HCEC 1CT (cell line): ENCODE results near the gene TRIM40.
A peak's percentile ranks its signal among the peaks of the same experiment; 100 is the strongest.

Experiments
- DNase-seq: peaks from one replicate; pipeline ENCODE4 v3.0.0-alpha.2; 2017

Gene TRIM40

DNA sequence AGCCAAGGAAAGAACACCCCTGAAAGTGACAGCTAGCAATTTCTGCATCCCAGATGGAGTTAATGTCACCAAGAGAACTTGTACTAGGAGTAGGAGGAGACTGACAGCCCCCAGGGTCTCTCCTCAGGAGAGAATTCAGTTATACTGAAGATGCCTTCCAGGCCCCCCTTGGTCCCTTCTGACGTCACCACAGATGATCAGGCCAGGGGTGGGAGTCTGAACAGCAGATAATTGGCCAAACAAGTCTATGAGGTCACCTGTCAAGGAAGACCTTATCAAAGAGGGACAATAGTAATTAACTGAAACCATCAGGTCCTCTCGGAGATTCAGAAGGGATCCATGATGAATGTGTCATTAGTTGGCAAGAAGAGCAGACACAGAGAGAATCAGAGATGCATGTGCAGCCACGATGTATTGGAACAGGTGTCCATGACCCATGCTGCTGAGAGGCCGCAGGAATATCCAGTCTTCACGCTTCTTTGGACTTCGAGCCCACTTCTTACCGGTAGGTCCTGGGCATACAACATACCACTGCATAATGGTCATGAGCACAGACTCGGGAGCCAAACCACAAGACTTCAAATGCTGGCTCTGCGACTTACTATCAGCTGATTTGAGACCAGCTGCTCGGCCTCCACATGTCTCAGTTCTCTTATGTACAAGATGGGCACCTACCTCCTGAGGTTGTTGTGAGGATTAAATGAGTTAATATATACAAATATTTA lies 14.9 kb downstream of the TRIM40 start:
- peak; percentile 6 for DNase-seq

DNA sequence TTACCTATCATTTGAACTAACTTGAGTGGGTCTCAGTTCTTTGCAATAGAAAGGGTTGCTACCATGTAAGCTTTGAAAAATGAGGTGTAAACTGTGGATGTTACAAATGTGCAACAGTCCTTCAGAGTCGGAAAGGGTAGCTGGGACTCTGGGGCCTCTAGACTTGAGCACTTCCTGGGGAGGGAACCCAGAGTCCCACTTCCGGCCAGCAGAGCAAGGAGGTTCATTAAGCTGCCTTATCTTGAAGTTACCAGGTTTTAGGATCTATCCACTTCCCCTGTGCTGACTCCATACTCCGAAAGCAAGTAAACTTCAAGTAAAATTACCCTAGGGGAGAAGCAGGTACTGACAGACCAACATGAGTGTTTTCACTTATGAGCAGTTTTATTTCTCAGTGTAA lies 15.6 kb downstream of the TRIM40 start:
- no peak for DNase-seq

DNA sequence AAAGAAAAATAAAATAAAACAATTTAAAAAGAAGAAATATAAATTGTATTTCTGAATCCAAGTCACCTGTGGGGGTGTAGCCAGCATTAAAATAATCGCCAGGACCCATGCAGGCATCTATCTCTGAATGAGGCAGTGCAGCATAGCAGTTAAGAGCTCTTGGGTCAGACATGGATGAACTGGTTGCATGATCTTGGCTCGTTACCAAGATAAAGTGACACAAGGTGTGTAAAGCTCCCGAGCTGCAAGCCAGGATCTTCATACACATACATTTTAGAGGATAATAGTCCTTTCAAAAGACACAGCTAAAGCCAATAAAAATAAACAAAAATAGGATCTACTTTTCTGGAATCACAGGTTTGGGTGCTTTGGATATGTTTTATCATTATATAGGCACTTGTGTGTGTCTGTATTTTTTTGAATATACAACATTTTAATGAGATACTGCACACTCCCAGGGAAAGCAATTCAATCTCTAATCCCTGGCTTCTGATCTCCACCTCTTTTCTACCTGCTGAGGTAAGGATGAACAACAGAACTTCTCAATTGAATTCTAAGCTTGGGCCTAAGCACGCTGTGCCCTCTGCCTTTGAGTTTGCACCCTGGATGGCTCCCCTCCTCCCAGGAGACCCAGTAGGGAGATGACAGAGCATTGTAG lies 16.2 kb downstream of the TRIM40 start:
- DNase-seq, result no peak

DNA sequence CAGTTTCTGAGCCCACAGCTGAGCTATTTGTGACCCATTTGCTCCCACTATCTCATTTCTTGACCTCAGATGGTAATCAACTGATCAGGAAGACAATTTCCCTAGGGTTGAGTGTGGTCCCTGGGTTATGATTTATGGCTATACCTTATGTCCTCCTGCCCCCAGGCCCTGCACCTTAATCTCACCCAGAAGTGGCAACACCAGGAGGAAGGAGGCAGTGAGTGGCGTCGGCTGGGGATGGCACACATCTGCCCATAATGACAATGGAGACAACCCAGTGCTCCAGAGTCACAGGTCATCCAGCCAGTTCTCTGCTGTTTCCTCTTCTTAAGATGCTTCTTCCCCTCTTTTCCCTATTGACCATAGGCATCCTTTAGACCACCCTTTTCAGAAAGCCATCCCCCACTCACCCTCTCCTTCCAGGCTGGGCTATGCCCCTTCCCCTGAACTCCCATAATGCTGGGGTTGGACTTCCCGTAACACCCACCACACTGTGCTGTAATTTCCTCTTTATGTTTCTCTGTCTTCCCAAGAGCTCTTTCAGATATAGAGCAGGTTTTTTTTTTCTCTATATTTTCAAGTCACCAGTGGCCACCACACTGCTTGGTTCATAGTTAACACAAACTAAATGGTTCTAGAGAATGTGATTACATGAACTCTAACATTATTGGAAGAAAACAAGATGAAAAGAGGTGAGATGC lies 17.1 kb downstream of the TRIM40 start:
- no peak for DNase-seq

DNA sequence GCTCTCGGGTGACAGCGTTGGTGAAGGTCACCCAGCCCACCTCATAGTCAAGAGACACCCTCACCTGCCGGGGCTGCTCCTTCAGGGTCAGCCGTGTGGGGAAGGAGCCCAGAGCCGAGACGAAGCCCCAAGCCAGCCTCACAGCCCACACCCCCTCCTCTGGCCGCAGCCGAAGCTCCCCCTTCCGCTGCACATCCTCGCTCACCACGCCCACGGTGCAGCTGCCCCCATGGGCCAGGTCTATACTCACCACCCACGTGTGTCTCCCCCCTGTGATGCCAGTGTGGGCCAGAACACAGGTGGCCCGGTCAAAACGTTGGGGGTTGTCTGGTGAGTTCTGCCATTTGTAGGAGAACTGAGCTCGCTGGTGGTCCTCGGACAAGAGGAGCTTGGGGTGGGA lies 18.1 kb downstream of the TRIM40 start:
- no peak for DNase-seq

DNA sequence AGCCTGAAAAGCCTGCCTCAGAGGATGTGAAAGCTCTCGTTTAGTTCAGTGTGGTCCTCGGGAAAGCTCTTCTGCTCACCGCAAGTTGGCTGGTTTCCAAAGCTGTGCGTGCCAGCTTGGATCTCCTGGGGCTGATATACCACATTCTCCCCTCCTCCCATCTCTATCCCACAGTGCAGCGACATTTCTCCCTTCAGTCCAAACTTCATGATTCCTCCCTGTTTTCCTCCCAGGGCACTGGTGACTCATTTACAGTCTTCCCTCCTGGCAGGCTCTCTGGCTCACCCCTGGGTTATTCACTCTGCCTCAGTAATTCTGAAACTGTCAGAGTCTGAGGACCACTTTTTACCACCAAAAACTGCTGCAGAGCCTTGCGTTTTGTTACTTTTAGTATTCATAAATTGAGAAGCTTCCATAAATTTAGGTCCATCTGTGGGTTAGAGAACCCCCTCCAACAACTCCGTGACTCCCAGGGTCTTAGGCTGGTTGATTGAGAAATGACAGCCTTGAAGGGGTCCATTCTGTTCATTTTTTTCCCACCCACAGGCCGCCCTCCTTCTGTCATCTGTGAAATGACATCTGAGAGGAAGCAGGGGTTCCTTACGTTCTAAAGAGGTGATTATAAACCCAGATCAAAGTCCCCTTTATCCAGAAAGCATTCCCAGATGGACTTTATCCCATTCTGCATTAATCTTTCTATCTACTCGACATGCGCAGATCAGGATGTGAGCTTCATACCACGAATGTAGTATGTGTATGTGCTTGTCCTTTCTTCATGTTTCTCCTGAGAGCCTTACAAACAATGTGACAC lies 19.0 kb downstream of the TRIM40 start:
- DNase-seq, result peak; percentile 69

DNA sequence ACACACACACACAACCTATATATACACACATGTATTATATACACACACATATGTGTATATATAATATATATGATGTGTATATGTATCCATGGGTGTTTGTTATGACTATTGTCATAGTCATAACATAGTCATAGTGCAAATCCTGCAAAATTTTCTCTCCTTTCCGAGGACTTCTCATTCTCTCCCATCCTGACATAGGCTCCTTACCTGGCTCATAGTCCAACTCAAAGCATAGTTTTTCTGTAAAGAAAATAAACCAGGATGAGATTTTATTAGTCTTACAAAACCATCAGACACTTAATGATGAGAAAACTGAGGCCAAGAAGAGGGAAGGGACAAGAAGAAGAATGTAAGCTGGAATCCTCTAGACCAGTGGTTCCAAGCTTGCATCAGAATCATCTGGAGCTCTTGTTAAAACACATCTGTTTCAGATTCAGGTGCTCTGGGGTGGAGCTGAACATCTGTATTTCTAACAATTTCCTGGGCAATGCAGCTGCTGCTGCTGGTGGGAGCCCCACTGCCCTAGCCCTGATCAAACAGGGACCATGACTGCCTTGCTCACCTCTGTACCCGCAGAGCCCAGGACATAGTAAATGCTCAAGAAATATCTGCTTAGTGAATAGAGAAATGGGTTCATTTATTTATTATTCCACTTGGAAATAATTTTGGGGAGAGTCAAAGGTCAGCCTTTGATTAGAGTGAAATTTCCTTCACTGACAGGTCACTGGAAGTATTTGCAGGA lies 19.8 kb downstream of the TRIM40 start:
- DNase-seq, result no peak

DNA sequence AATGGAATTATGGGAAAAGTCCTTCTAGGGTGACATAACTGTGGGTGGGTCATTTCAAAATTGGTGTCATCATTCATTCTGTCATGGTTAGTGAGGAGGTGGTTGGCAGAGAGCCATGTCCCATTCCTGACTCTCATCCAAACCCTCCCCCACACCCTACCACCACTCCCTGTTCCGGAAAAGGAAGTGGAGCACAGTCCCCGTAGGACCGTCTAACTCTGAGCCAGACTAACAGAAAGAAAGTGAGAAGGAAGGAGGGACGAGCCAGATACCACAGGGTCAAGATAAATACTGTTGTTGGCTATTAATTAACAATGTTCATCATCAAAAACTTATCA lies 20.3 kb downstream of the TRIM40 start:
- peak; percentile 47 for DNase-seq

DNA sequence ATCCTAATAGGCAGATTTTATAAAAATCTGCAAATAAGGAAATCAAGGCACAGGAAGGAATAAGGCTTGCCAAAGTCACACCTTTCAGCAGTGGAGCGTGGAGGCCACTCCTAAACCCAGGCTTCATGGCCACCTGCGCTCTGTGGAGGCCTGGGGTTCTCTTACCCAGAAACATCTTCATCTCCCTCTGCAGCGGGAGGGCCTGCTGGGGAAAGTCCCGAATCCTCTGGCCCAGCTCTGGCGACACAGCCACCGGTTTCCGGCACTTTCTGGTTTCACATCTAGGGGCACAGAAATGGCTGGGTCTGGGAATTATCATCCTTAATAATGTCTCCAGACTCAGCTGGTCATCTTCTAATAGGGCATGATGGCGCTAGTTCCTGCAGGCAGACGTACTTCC lies 20.8 kb downstream of the TRIM40 start:
- DNase-seq, result no peak

DNA sequence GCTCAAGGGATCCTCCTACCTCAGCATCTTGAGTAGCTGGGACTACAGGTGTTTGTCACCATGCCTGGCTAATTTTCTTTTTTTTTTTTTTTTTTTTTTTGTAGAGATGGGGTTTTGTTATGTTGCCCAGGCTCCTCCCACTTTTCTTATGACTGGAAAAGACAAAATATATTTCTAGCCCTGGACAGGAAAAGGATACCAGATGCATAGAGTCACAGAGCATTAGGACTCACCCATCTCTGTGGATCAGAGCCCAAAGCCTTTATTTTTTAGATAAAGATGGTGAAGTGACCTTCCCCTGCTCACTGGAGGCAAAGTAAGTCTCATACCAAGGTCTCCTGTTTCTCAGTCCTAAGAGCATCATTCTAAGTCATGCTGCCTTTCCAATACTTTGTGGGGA lies 21.6 kb downstream of the TRIM40 start:
- DNase-seq, result no peak

DNA sequence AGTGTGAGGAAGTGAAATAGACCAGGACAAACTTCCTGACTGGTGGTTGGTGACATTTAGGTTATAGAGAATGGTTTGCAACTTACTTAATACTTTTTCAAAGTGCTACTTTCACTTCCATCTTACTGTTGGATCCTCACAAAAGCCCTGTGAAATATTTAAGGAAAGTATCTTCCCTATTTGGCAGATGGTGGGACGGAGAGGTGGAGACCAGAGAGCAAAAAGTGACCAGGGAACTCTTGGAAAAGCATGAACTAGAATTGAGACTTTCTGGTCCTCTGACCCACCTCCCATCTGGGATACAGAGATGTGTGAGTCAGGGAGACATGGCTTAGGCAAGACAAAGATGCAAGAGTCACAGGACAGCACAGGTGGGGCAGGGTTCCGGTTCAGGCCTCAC lies 22.1 kb downstream of the TRIM40 start:
- no peak for DNase-seq

DNA sequence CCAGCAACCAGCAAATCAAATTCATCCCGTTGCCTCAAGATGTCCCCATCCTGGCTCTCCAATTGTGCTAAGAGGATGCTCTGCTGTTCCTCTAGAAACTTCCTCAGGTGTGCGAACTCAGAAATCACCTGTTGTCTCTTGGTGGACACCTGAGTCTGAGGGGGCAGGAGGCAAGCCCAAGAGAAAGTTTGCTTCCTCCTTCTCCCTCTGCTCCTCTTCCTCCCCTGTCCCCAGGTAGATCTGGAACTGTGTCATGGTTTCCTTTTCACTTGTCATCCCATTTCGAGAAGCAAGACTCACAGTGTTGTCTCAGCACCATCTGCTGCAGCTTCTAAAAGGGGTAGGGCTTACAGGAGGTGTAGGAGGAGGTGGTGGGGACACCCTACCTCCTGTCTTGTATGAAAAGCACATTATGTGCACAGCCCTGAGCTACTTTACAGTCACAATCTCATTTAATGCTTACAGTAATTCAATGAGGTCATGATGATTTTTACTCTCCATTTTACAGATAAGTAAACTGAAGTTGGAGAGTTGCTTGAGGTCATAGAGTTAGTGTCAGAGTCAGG lies 22.6 kb downstream of the TRIM40 start:
- DNase-seq, result no peak

DNA sequence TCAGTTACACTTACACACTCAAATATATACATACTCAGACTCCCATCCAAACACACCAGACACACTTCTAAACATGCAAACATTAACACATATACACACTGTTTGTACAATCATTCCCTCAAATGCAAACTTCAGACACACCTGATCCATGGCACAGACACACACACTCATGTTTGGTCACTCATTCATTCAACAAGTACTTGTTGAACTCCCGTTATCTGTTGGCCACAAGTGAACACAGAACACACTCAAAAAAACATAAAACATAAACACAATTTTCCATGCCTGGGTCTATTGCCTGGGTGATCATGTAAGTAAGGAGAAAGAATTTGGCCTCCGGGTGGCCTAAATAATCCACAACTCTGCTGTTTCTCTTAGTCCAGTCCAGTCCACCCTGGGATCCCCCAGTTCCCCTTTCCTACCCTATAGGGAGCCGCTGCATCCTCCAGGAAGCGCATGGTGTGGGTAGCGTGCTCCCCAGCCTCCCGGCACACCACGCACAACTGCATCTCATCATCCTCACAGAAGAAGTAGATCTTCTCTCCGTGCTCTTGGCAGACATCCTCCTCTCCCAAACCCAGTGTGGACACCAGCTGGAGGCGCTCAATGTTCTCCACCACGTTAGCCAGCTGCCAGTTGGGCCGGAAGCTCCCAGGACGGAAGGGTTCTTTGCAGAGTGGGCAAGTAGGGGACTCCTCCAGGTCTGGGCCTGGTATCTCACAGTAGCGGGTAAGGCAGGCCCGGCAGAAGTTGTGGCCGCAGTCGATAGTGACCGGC lies 24.3 kb downstream of the TRIM40 start:
- no peak for DNase-seq

DNA sequence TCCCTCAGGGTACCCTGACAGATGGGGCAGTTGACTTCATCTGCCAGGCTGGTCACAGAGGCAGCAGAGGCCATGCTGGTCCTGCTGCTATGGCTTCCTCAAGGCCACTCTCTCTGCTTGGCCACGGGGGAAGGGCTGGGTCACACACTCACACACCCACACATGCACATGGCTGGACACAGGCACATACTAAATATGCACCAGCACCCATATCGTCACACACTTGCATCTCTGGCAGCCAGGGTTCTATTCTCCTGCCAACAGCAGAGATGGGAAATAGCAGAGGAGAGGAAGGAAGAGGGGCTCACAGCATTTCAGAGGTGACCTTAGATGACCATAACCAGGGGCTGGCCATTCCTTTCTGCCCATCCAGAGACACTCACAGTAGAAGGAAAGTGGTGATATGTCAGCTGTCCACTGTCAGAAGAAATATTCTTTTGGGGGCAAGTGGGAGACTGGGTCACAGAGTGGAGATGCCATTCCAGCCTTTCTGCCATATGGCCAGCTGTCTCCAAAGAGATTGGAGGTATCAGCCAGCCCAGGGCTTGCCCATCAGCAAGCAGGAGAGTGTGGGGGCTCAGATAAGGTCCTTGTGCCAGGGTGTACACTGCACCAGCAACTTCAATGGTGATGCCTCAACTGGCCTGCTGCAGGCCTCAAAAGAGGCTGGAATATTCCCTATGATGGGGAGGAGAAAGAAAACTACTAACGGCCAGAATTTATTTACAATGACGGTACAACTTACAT lies 25.0 kb downstream of the TRIM40 start, which contains the start of gene TRIM10:
Gene TRIM10 (minus strand): TSS at position 427 of the 747 bp plus-strand sequence. CDS start 353 bp downstream, at position 74.
- no peak for DNase-seq

DNA sequence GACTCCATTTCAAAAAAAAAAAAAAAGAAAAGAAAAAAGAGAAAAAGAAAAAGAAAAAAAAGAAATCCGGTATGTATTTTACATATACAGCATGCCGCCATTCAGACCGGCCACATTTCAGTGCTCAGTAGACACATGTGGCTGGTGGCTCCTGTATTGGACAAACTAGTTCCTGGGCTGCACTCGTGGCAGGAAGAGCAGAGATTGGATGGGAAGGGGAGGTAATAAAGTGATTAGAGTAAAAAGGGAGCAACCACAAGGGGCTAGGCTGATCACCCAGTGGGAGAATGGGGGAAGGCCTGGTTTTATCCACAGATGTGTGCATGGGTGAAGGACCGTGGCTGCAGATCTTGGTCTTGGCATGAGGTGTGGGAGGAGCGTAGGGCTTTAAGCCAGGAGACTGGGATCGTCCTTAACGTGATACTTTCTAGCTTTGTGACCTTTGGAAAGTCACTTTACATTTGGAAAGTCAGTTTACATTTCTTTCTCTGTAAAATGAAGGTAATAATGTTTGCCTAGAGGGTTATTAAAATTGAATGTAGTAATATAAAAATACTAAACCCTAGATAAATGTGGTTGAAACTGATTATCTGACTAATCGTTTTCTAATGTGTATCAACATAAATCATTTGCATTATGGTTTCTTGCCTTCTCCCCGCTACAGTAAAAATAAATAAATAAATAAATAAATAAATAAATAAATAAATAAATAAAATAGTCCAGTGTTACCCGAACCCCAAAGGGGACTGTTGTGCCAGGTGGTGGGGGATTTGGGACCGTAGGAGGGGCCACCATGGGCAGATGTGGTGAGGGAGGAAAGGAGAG lies 26.5 kb downstream of the TRIM40 start:
- no peak for DNase-seq

DNA sequence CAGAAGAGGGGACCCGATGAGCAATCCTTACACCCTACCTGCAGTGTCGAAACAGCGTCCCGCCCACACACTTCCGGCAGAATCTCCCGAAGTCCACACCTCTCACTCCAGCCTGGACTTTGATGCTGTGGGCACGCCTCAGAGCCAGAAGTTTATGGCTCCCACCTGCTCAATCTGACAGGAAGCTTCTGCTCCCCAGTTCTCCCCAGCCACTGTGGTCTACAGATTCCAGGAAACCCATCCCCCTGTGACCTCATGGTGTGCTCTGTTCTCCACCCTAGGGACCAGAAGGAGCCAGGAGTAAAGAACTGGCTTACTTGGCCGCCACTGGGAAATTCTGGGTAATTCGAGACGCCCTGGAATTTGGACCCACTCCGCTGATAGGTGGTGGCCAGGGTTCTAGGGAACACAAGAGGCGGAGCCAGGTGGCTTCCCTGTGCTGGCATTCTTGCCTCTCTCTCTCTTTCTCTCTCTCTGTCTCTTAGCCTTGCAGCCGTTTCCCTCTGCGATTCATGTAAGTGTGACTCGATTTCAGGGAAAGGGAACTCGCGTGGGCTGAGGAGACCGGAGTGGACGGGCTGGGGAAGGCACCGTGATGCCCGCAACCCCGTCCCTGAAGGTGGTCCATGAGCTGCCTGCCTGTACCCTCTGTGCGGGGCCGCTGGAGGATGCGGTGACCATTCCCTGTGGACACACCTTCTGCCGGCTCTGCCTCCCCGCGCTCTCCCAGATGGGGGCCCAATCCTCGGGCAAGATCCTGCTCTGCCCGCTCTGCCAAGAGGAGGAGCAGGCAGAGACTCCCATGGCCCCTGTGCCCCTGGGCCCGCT lies 27.4 kb downstream of the TRIM40 start, which contains the start of gene TRIM15:
Gene TRIM15 (plus strand): TSS at position 457 of the 828 bp plus-strand sequence. CDS start 139 bp downstream, at position 596.
- no peak for DNase-seq

DNA sequence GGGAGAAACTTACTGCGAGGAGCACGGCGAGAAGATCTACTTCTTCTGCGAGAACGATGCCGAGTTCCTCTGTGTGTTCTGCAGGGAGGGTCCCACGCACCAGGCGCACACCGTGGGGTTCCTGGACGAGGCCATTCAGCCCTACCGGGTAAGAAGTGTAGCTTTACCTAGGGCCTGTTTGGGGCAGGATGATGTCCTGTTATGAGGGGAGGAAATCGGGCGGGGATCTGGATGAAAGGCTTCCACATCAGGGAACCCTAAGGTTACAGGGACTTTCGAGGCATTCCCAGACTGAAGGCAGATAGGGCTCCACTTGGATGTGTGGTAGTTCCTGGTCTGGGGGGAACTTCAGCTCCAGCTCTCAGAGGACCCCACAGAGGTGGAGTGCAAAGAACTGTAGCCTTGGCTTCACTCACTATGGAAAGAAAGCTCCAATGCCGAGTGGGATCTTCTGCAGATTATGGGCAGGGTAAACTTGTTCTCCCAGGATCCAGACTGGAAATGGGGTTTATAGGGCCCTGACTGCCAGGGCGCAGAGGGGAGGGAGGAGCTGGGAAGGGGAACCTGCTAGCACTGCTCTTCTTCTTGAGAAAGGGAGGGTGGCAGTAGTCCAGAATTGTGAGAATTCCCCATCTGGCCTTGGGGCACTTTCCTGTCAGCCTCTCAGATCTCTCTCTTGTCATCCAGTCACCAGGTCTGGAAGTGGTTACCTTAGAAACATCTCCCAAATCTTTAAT lies 28.1 kb downstream of the TRIM40 start:
- DNase-seq, result no peak

DNA sequence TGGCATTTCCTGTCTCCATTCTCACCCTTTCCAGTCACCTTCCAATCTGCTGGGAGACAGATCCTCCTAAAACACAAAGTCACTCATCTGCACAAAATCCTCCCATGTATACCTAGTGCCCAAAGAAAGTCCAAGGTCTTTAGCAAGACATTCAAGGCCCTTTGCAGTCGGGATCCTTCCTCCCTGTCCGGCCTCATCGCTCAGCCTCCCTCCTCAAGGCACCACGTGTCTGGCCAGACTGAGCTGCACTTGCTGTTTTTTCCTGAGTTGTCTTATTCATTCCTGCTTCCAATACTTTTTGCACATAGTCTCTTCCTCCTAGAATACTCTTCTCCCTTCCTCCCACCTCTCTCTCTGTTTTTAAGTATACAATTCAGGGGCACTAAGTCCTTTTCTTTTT lies 28.8 kb downstream of the TRIM40 start:
- DNase-seq, result no peak
